Measurements from ENCODE around the gene ABCG4. TPM values are rescaled to one million over a fixed set of nuclear protein-coding genes. Genes with fewer than 3 reads are reported as not detected.

ABCG4 gene
- total and polyA plus RNA-seq, 12 donors: 0.08 to 1.1 (median 0.29) TPM; not detected in 1

GRCh38 chr11:119120639-119121007 lies 28.2 kb upstream of the ABCG4 start:
- no peaks in the 10 kb centered on the region for H3K27me3 ChIP-seq
- H3K4me3 ChIP-seq: peak overlapping the region in 3 of 4 donors; percentile 4 to 91 (median 81)
- peaks cover 5 to 24% of the 10 kb centered on the region in 2 donors for H3K4me1 ChIP-seq (replicated peaks in 1 of 2)
- no peaks in the 10 kb centered on the region for H3K9me3 ChIP-seq (replicated peaks in 1 of 3)
- 11 to 14% (median 11%) methylated on average over 5 of the region's 5 CpGs for WGBS, 4 donors
- DNase-seq: peak in 1 of 7 donors; percentile 19
- H3K27ac ChIP-seq: peak overlapping the region in 3 of 5 donors; percentile 15 to 80 (median 42)
- intact Hi-C loops (cut with DNase I): no loop called here
- peaks cover 0 to 13% of the 10 kb centered on the region in 2 donors for H3K36me3 ChIP-seq (replicated peaks in 1 of 2)
- no peak for TF ChIP-seq CTCF (IDR thresholded peaks at IDR 0.05)
- no peak for TF ChIP-seq POLR2A (IDR thresholded peaks at IDR 0.05)

GRCh38 chr11:119121008-119121810 lies 27.6 kb upstream of the ABCG4 start, which contains the start of gene HINFP:
TSS of gene HINFP (plus strand) at chr11:119121580. CDS start at chr11:119126945, 5,365 bp downstream.
- DNase-seq: peak; percentile 99 to 100 (median 100)
- 0 to 1% (median 1%) methylated on average over 7 to 54 of the region's 54 CpGs for WGBS, 4 donors
- H3K27me3 ChIP-seq: no peaks in the 10 kb centered on the region
- intact Hi-C loops (cut with DNase I): no loop called here
- TF ChIP-seq CTCF (IDR thresholded peaks at IDR 0.05): no peak
- TF ChIP-seq POLR2A (IDR thresholded peaks at IDR 0.05): peak; percentile 36 to 69
- H3K9me3 ChIP-seq (replicated peaks in 1 of 3): no peaks in the 10 kb centered on the region
- peaks cover 0 to 10% of the 10 kb centered on the region in 2 donors for H3K36me3 ChIP-seq (replicated peaks in 1 of 2)
- peak within 1 kb of the TSS; percentile 25 to 91 (median 56) for H3K4me3 ChIP-seq
- H3K4me1 ChIP-seq (replicated peaks in 1 of 2): peaks cover 5 to 23% of the 10 kb centered on the region in 2 donors
- peak within 1 kb of the TSS in 3 of 5 donors; percentile 42 to 84 (median 80) for H3K27ac ChIP-seq

GRCh38 chr11:119121811-119122124 lies 27.1 kb upstream of the ABCG4 start:
- intact Hi-C loops (cut with DNase I): no loop called here
- Histone ChIP-seq H3K27me3 (no peaks in the 10 kb centered on the region), H3K36me3 (replicated peaks in 1 of 2) (peaks cover 0 to 8% of the 10 kb centered on the region in 2 donors), H3K4me1 (replicated peaks in 1 of 2) (peaks cover 5 to 26% of the 10 kb centered on the region in 2 donors), H3K9me3 (replicated peaks in 1 of 3) (no peaks in the 10 kb centered on the region), H3K27ac (peak overlapping the region in 2 of 5 donors; percentile 71 to 84), H3K4me3 (peak overlapping the region; percentile 25 to 91 (median 56))
- no peak for TF ChIP-seq POLR2A (IDR thresholded peaks at IDR 0.05)
- TF ChIP-seq CTCF (IDR thresholded peaks at IDR 0.05): no peak
- WGBS, 4 donors: 0 to 1% (median 0%) methylated on average over 10 to 20 of the region's 20 CpGs
- no peak for DNase-seq

- TF ChIP-seq POLR2A (IDR thresholded peaks at IDR 0.05) (no peak), CTCF (IDR thresholded peaks at IDR 0.05) (no peak)
- Histone ChIP-seq H3K4me1 (replicated peaks in 1 of 2) (peaks cover 5 to 21% of the 10 kb centered on the region in 2 donors), H3K27me3 (no peaks in the 10 kb centered on the region), H3K27ac (no peak overlapping the region), H3K36me3 (replicated peaks in 1 of 2) (peaks cover 0 to 38% of the 10 kb centered on the region in 2 donors), H3K4me3 (no peak overlapping the region), H3K9me3 (replicated peaks in 1 of 3) (no peaks in the 10 kb centered on the region)
- DNase-seq: no peak
- intact Hi-C loops (cut with DNase I): no loop called here
- WGBS, 4 donors: 90 to 93% (median 91%) methylated on average over 6 of the region's 6 CpGs
Measured at GRCh38 chr11:119125821-119126220, 23.0 kb upstream of the ABCG4 start.

Data from adrenal gland (tissue), 12 donors.